Epithelial cell of proximal tubule (primary cell): ENCODE data around the gene KRT31. TPM values are rescaled to one million over a fixed set of nuclear protein-coding genes. Genes with fewer than 3 reads are reported as not detected.
"Not testable (repeated sequence)": the region's sequence is repeated elsewhere in the genome, so short reads cannot be mapped to it uniquely, and the experiment has no call there.

ENCODE experiments used
- DNase-seq: peaks from one replicate; pipeline ENCODE4 v3.0.0-alpha.2; 2011; ENCODE audit warnings: low read depth
- H3K4me3 ChIP-seq: 2 replicates; pipeline ENCODE4 v1.5.1; 2011; ENCODE audit warnings: low read depth, mild to moderate bottlenecking, low read length
- total RNA-seq: library from RNA; depleted of rRNA; stranded (reverse); fragments of >200 nt; gene quantifications from 2 replicates; pipeline ENCODE4 v1.2.3, GENCODE V29; 2015
- TF ChIP-seq, protein P1 (sequence below): conservative IDR thresholded peaks from 2 replicates; pipeline ENCODE4 v1.5.1; 2012; ENCODE audit warnings: low read depth, mild to moderate bottlenecking, low read length

The KRT31 gene
- total RNA-seq, 1 donor from 2014 or later: not detected

DNA sequence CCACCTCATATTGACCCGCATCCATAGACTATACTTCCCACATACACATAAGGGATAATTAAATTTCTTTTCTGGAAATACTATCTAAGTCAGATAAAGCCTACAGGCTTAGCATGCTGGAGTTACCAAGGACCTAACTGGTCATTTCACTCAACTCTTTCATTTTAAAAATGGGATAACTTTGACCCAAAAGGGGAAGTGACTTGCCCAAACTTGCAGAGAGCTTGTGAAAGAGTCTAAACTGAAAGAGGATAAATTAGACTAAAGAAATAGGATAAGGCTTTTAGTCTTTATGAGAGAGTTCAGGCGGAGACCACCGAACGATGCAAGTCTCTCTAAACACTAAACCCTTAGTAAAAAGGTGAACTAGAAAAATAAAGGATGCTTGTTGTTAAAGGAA, 42.9 kb downstream of the KRT31 start:
- TF ChIP-seq, protein P1, sequence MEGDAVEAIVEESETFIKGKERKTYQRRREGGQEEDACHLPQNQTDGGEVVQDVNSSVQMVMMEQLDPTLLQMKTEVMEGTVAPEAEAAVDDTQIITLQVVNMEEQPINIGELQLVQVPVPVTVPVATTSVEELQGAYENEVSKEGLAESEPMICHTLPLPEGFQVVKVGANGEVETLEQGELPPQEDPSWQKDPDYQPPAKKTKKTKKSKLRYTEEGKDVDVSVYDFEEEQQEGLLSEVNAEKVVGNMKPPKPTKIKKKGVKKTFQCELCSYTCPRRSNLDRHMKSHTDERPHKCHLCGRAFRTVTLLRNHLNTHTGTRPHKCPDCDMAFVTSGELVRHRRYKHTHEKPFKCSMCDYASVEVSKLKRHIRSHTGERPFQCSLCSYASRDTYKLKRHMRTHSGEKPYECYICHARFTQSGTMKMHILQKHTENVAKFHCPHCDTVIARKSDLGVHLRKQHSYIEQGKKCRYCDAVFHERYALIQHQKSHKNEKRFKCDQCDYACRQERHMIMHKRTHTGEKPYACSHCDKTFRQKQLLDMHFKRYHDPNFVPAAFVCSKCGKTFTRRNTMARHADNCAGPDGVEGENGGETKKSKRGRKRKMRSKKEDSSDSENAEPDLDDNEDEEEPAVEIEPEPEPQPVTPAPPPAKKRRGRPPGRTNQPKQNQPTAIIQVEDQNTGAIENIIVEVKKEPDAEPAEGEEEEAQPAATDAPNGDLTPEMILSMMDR: no peak
- DNase-seq: no peak
- no peak overlapping the region for H3K4me3 ChIP-seq

DNA sequence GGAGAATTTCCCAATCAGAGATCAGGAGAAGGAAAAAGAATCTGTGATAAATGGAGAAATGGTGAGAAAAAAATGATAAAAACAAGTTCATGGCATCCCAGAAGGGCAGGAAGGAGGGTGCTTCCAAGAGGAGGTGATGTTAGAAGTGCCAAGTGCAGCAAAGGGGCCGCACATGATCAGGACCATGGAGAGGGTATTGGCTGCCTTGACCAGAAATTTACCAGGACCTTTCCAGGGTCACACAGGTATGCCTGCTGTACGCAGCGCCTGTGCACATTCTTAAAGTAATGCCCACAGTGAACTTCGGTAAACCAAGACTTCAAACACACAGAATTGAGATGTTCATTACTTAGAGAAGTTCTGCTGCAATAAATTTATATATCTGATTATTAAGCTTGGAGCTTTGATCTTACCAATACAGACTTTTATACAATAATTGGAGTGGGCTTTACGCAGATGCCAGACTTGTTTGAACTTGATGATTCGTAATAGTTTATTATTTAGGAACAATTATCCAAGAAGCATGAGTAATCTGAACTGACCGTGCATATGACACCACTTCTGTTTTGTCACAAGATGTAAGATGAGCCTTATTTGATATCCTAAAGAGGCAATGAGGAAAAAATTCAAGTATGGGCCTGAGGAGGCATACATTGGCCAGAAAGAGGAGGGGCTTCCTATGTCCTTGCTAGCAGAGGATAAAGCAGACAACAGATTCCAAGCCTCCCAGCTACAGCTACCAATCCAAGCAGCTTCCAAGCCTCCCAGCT, 44.6 kb downstream of the KRT31 start:
- TF ChIP-seq, protein P1: no peak
- no peak for DNase-seq
- H3K4me3 ChIP-seq: no peak overlapping the region

DNA sequence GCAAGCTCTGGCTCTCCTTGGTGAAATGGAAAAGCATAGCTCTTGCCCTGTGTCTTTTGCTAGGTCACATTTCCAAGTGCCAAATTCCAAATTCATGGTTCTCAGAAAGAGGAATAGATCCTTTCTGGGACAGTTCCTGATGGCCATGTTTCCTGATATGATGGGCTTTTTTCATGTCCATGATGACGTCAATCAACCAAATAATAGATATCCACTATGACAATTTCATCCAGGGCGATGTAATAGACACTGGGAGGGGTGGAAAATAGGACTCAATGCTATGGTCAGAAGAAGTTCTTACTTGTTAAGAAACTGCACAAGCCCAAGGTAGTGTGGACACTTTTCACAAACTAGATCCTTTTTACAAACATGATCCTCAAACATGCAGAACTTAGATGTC, 46.2 kb downstream of the KRT31 start:
- TF ChIP-seq, protein P1: no peak
- DNase-seq: no peak
- no peak overlapping the region for H3K4me3 ChIP-seq

DNA sequence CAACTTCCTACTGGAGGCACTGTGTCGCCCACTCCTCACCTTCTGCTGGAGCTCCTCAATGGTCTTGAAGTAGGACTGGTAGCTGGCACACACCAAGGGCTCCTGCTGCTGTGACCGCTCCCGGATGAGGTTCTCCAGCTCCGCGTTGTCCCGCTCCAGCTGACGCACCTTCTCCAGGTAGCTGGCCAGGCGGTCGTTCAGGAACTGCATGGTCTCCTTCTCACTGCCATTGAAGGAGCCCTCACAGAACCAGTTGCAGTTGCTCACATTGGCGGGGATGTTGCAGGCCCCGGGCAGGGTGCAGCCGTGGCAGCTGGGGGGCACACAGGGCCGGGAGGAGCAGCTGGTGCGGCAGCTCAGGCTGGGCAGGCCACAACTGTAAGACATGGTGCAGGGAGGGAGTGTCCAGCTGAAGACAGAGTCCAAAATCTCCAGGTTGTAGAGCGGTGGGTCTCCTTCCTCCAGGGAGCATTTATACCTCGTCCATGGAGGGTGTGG, 47.0 kb downstream of the KRT31 start, which contains the start of gene KRT33A:
Gene KRT33A, minus strand, starts transcription at position 448 of the 498 bp plus-strand sequence. Its CDS starts 61 bp downstream, at position 387.
- DNase-seq, H3K4me3 ChIP-seq: not testable (repeated sequence)

DNA sequence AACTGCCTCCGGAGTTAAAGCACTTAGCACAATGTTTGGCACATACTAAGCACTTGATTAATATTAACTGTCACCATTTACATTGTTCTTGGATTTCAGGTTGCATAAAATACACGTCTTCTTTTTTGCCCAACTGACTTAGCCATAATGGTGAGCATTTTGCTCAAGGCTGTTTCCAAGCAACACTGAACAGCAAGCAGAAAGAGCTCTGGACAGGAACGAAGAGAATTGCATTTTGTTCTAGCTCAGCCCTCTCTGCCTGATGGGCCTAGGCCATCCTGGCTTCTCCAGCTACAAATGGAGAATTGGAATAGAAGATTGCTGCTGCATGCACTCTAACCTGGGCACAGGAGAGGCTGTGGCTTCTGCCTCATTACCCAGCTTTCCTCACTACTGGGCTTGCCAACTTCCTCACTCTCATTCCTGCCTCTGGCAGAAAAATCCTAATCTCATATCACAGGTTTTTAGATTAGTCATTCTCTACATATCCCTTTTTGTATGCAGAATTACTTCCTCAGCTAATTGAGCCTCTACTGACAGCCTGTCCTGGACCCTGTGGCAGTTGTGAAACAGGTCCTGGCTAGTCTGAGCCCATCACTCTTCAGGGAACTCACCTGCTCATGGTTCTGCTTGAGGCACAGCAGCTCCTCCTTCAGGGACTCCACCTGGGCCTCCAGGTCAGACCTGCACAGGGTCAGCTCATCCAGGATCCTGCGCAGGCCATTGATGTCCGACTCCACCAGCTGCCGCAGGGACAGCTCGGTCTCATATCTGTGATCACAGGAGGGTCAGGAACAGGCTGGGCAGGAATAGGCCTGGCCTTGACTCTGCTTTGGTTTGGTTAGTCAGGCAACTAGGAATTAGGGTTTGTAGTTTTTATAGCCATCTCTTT, 49.3 kb downstream of the KRT31 start:
- TF ChIP-seq, protein P1: no peak
- no peak for DNase-seq

DNA sequence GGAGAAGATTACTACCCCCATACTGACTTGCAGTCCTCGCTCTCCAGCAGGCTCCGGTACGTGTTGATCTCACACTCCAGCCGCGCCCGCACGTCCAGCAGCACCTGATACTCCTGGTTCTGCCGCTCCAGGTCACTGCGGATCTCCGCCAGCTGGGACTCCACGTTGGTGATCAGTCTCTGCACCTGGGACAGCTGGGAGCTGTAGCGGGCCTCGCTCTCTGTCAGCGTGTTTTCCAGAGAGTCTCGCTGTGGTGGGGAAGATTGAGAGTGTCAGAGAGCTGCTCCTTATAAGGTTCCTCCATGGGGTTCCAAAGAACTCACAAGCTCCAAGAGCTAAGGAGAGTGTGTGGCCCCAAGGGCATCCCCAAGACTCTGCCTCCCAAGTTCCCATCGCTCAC, 51.0 kb downstream of the KRT31 start:
- not testable (repeated sequence) for H3K4me3 ChIP-seq, DNase-seq

More for the DNA sequence above, 49.3 kb downstream of the KRT31 start:
- H3K4me3 ChIP-seq: no peak overlapping the region

DNA sequence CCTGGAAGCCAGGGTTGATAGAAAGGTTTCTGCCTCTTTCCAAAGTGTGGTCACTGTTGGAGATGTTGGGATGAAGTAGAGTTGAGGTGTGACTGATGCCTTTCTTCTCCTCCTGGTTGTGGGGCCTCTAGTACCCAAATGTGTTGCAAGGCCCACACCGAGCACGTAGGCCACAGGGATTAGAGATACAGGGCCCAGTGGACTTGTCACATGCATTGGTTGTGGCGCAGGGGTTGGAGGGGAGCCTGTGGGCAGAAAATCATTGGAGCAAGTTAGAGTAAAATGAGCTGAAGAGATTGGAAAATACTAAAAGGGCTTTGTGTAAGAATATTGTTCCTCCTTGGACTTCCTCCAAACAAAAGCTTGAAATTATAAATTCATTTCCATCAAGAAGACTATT, 51.4 kb downstream of the KRT31 start:
- DNase-seq: no peak
- TF ChIP-seq, protein P1: no peak
- H3K4me3 ChIP-seq: no peak overlapping the region

Other genes starting within 250 kb of the KRT31 start
- gene KRTAP4-5, start 247.8 kb downstream of the KRT31 start, total RNA-seq: not detected in 2 replicates
- gene KRTAP4-4, start 236.9 kb downstream of the KRT31 start, total RNA-seq: not detected in 2 replicates
- not detected in 2 replicates for gene KRTAP4-3, start 229.4 kb downstream of the KRT31 start, total RNA-seq
- not detected in 2 replicates for gene KRTAP4-2, start 219.4 kb downstream of the KRT31 start, total RNA-seq
- not detected in 2 replicates for gene KRTAP4-1, start 212.7 kb downstream of the KRT31 start, total RNA-seq
- not detected in 2 replicates for gene KRTAP9-1, start 207.7 kb downstream of the KRT31 start, total RNA-seq
- gene KRTAP9-2, start 171.0 kb downstream of the KRT31 start, total RNA-seq: not detected in 2 replicates
- gene KRTAP9-3, start 165.2 kb downstream of the KRT31 start, total RNA-seq: not detected in 2 replicates
- gene KRTAP9-8, start 159.6 kb downstream of the KRT31 start, total RNA-seq: not detected in 2 replicates
- gene KRTAP9-4, start 147.9 kb downstream of the KRT31 start, total RNA-seq: not detected in 2 replicates
- not detected in 2 replicates for gene KRTAP9-9, start 142.2 kb downstream of the KRT31 start, total RNA-seq
- gene KRTAP9-6, start 132.2 kb downstream of the KRT31 start, total RNA-seq: not detected in 2 replicates
- not detected in 2 replicates for gene KRTAP9-7, start 121.9 kb downstream of the KRT31 start, total RNA-seq
- gene KRTAP29-1, start 94.8 kb downstream of the KRT31 start, total RNA-seq: not detected in 2 replicates
- gene KRTAP16-1, start 88.3 kb downstream of the KRT31 start, total RNA-seq: not detected in 2 replicates
- gene KRTAP17-1, start 81.9 kb downstream of the KRT31 start, total RNA-seq: not detected in 2 replicates
- gene KRT33A, start 46.8 kb downstream of the KRT31 start, total RNA-seq: not detected in 2 replicates
- gene KRT33B, start 27.8 kb downstream of the KRT31 start, total RNA-seq: 0.29 TPM in 2 replicates
- gene KRT34, start 15.3 kb downstream of the KRT31 start, total RNA-seq: 4.2 and 15.1 TPM in 2 replicates
- gene KRT37, start 27.0 kb upstream of the KRT31 start, total RNA-seq: not detected in 2 replicates
- not detected in 2 replicates for gene KRT38, start 43.4 kb upstream of the KRT31 start, total RNA-seq
- gene KRT32, start 69.8 kb upstream of the KRT31 start, total RNA-seq: not detected in 2 replicates
- not detected in 2 replicates for gene KRT35, start 83.5 kb upstream of the KRT31 start, total RNA-seq
- gene KRT36, start 92.3 kb upstream of the KRT31 start, total RNA-seq: not detected in 2 replicates
- 1.0 and 2.0 TPM in 2 replicates for gene KRT13, start 108.0 kb upstream of the KRT31 start, total RNA-seq
- gene KRT15, start 121.3 kb upstream of the KRT31 start, total RNA-seq: 4.6 and 15.6 TPM in 2 replicates
- 1,090 and 2,137 TPM in 2 replicates for gene KRT19, start 130.7 kb upstream of the KRT31 start, total RNA-seq
- not detected in 2 replicates for gene KRT9, start 174.5 kb upstream of the KRT31 start, total RNA-seq
- not detected in 2 replicates for gene KRT14, start 189.3 kb upstream of the KRT31 start, total RNA-seq
- gene KRT16, start 215.2 kb upstream of the KRT31 start, total RNA-seq: 2.0 and 4.3 TPM in 2 replicates
- 20.8 and 88.8 TPM in 2 replicates for gene KRT17, start 227.0 kb upstream of the KRT31 start, total RNA-seq